Fibroblast of lung (primary cell): ENCODE results near the gene PARG.

Experiments
- EZH2 ChIP-seq: IDR thresholded peaks from 2 replicates; pipeline ENCODE4 v1.5.1; 2012; ENCODE audit warnings: low read length, control low read depth, mild to moderate bottlenecking; ENCODE audit errors: missing control alignments
- TF ChIP-seq, protein P1 (sequence below), 2 donors: IDR thresholded peaks in 1 of 2; conservative IDR thresholded peaks in 1 of 2; 1 replicate in 1 of 2; 2 replicates in 1 of 2; pipeline ENCODE4 v1.5.1; 2011 to 2012; ENCODE audit warnings: low read length in 2 of 2, control low read depth in 1 of 2, inconsistent platforms in 1 of 2, low read depth in 1 of 2, mild to moderate bottlenecking in 1 of 2

- TF ChIP-seq, protein P1, sequence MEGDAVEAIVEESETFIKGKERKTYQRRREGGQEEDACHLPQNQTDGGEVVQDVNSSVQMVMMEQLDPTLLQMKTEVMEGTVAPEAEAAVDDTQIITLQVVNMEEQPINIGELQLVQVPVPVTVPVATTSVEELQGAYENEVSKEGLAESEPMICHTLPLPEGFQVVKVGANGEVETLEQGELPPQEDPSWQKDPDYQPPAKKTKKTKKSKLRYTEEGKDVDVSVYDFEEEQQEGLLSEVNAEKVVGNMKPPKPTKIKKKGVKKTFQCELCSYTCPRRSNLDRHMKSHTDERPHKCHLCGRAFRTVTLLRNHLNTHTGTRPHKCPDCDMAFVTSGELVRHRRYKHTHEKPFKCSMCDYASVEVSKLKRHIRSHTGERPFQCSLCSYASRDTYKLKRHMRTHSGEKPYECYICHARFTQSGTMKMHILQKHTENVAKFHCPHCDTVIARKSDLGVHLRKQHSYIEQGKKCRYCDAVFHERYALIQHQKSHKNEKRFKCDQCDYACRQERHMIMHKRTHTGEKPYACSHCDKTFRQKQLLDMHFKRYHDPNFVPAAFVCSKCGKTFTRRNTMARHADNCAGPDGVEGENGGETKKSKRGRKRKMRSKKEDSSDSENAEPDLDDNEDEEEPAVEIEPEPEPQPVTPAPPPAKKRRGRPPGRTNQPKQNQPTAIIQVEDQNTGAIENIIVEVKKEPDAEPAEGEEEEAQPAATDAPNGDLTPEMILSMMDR (conservative IDR thresholded peaks at IDR 0.05 in 1 of 2, IDR thresholded peaks at IDR 0.05 in 1 of 2; ENCODE audit: low read depth in 1 of 2, low read length in 2 of 2) = no peak
- no peak for TF ChIP-seq EZH2
These were observed 111.0 kb downstream of the PARG start for GRCh38 chr10:49830846-49831245.
